Measurements from ENCODE around the gene MAFG. TPM values are rescaled to one million over a fixed set of nuclear protein-coding genes. Genes with fewer than 3 reads are reported as not detected.

Gene MAFG
- total RNA-seq, 1 experiment from 2014 or later: 29.8 TPM

GRCh38 chr17:81906476-81907218, 20.9 kb downstream of the MAFG start (continued):
- no peak for TF ChIP-seq HMGA2 (CRISPR knock-in tag; IDR thresholded peaks at IDR 0.05)

- peaks cover 3% of the 10 kb centered on the region; the same call in 1 of the 2 replicates for H3K4me1 Mint-ChIP-seq
- TF ChIP-seq FOXK1 (CRISPR knock-in tag; IDR thresholded peaks at IDR 0.05): no peak
- no peak for TF ChIP-seq TP53 (CRISPR knock-in tag; IDR thresholded peaks at IDR 0.05)
- no peak for TF ChIP-seq IRF2 (CRISPR knock-in tag; IDR thresholded peaks at IDR 0.05; ENCODE audit: borderline replicate concordance, low read depth)
- no peak for TF ChIP-seq ARID4B (CRISPR knock-in tag; IDR thresholded peaks at IDR 0.05; ENCODE audit: borderline replicate concordance)
- TF ChIP-seq KAT7 (CRISPR knock-in tag; IDR thresholded peaks at IDR 0.05; ENCODE audit: borderline replicate concordance): no peak
- TF ChIP-seq CREB1 (CRISPR knock-in tag; IDR thresholded peaks at IDR 0.05): no peak
- TF ChIP-seq RORB (CRISPR knock-in tag; IDR thresholded peaks at IDR 0.05): no peak
- no peak for TF ChIP-seq ZNF512 (CRISPR knock-in tag; IDR thresholded peaks at IDR 0.05; ENCODE audit: borderline replicate concordance)
- TF ChIP-seq CDX4 (CRISPR knock-in tag; IDR thresholded peaks at IDR 0.05; ENCODE audit: borderline replicate concordance): no peak
- TF ChIP-seq PRRX2 (CRISPR knock-in tag; IDR thresholded peaks at IDR 0.05): no peak
- TF ChIP-seq MLX (CRISPR knock-in tag; IDR thresholded peaks at IDR 0.05): no peak
- TF ChIP-seq PREB (CRISPR knock-in tag; IDR thresholded peaks at IDR 0.05; ENCODE audit: borderline replicate concordance): no peak
- TF ChIP-seq CTCF (IDR thresholded peaks at IDR 0.05): no peak
- TF ChIP-seq USF1 (CRISPR knock-in tag; IDR thresholded peaks at IDR 0.05): no peak
- TF ChIP-seq E2F4 (CRISPR knock-in tag; IDR thresholded peaks at IDR 0.05; ENCODE audit: borderline replicate concordance, low read depth): no peak
- TF ChIP-seq ELF4 (CRISPR knock-in tag; IDR thresholded peaks at IDR 0.05; ENCODE audit: low read depth): no peak
- no peak for TF ChIP-seq MAX (CRISPR knock-in tag; IDR thresholded peaks at IDR 0.05)
- no peak for TF ChIP-seq ZMAT4 (CRISPR knock-in tag; IDR thresholded peaks at IDR 0.05)
- no peak for TF ChIP-seq ZNF416 (CRISPR knock-in tag; IDR thresholded peaks at IDR 0.05)
- no peak for TF ChIP-seq NR1H2 (CRISPR knock-in tag; IDR thresholded peaks at IDR 0.05)
- DNase-seq (ENCODE audit: low spot score) (no peak), ATAC-seq (no peak)
- H3K4me3 Mint-ChIP-seq: no peak overlapping the region
- H3K27ac Mint-ChIP-seq: no peak overlapping the region
- H3K27me3 Mint-ChIP-seq (ENCODE audit: low read depth): peaks cover 7% of the 10 kb centered on the region
- H3K9me3 Mint-ChIP-seq: no peaks in the 10 kb centered on the region
- no peaks in the 10 kb centered on the region for H3K36me3 Mint-ChIP-seq
- CTCF ChIA-PET: no interaction called here
- POLR2A ChIA-PET: no interaction called here
Measured at GRCh38 chr17:81905993-81906392, 21.5 kb downstream of the MAFG start.

Data from WTC11 (cell line).